SK-N-SH (cell line): ENCODE results near the gene TAOK1. TPM values are rescaled to one million over a fixed set of nuclear protein-coding genes. Genes with fewer than 3 reads are reported as not detected.

Experiments used
- CTCF ChIA-PET: fragments of 300-600, 350-600 bp; formaldehyde crosslinking; extraction: SDS; loops from one replicate; lab custom pipeline; 2021; lab: Yijun Ruan, JAX
- POLR2A ChIA-PET: fragments of 350-600 bp; sonication (Branson Sonifier 250); formaldehyde crosslinking; extraction: SDS; loops from one replicate; lab custom pipeline; 2020; ENCODE audit warnings: antibody characterized with exemption, inconsistent platforms; lab: Yijun Ruan, JAX
- DNase-seq: peaks from one replicate; pipeline ENCODE4 v3.0.0; 2012
- H2AFZ ChIP-seq: fragments of 200-600 bp; sonication (generic); 2 replicates; pipeline ENCODE4 v1.8.1; 2016; ENCODE audit warnings: antibody characterized with exemption, mild to moderate bottlenecking, low read depth
- H3F3A ChIP-seq: fragments of 200-600 bp; sonication (generic); replicated peaks from 2 replicates; pipeline ENCODE3; 2016; ENCODE audit warnings: antibody characterized with exemption, mild to moderate bottlenecking; ENCODE audit not compliant: insufficient read depth
- H3K27ac ChIP-seq, 2 experiments: fragments of 200-500 bp in 1 of 2; fragments of 200-600 bp in 1 of 2; sonication (Bioruptor generic) in 1 of 2; sonication (generic), shearing (Covaris generic) in 1 of 2; 2 replicates each; pipeline versions ENCODE4 v1.5.1 to v1.6.1; 2014 to 2016; ENCODE audit warnings: low read depth in 2 of 2, inconsistent platforms in 1 of 2, low read length in 1 of 2, mild to moderate bottlenecking in 1 of 2, mixed read lengths in 1 of 2
- H3K27me3 ChIP-seq: fragments of 200-600 bp; sonication (generic), shearing (Covaris generic); 2 replicates; pipeline ENCODE4 v1.6.1; 2016; ENCODE audit warnings: mixed run types; ENCODE audit not compliant: insufficient read depth
- H3K36me3 ChIP-seq, 2 experiments: fragments of 200-500 bp in 1 of 2; fragments of 200-600 bp in 1 of 2; sonication (Bioruptor generic) in 1 of 2; sonication (generic) in 1 of 2; replicated peaks in 1 of 2; 2 replicates each; pipeline versions ENCODE3 to v1.5.1; 2014 to 2016; ENCODE audit warnings: low read length in 1 of 2, mild to moderate bottlenecking in 1 of 2; ENCODE audit not compliant: insufficient read depth in 2 of 2, control insufficient read depth in 1 of 2
- H3K4me1 ChIP-seq, 2 experiments: fragments of 200-500 bp in 1 of 2; fragments of 200-600 bp in 1 of 2; sonication (Bioruptor generic) in 1 of 2; sonication (generic), shearing (Covaris generic) in 1 of 2; 2 replicates each; pipeline versions ENCODE4 v1.5.1 to v1.6.1; 2014 to 2016; ENCODE audit warnings: low read depth in 1 of 2, low read length in 1 of 2, mixed run types in 1 of 2; ENCODE audit not compliant: insufficient read depth in 2 of 2, control insufficient read depth in 1 of 2
- H3K4me2 ChIP-seq: fragments of 200-600 bp; sonication (generic), shearing (Covaris generic); 2 replicates; pipeline ENCODE4 v1.6.1; 2017; ENCODE audit warnings: mixed run types
- H3K4me3 ChIP-seq, 2 experiments: fragments of 200-500 bp in 1 of 2; fragments of 200-600 bp in 1 of 2; sonication (Bioruptor generic) in 1 of 2; sonication (generic), shearing (Covaris generic) in 1 of 2; 2 replicates each; pipeline versions ENCODE4 v1.5.1 to v1.8.1; 2014 to 2016; ENCODE audit warnings: low read depth in 2 of 2, inconsistent platforms in 1 of 2, low read length in 1 of 2, mild to moderate bottlenecking in 1 of 2, mixed read lengths in 1 of 2, moderate library complexity in 1 of 2
- H3K79me2 ChIP-seq: fragments of 200-600 bp; sonication (generic); 2 replicates; pipeline ENCODE4 v1.8.1; 2017; ENCODE audit warnings: mild to moderate bottlenecking; ENCODE audit not compliant: insufficient read depth
- H3K9ac ChIP-seq: fragments of 200-600 bp; sonication (generic); 2 replicates; pipeline ENCODE4 v1.6.1; 2017; ENCODE audit warnings: mixed run types
- H3K9me2 ChIP-seq: fragments of 200-600 bp; sonication (generic); 2 replicates; pipeline ENCODE4 v1.6.1; 2017; ENCODE audit warnings: mixed run types
- H3K9me3 ChIP-seq: fragments of 200-600 bp; sonication (generic); 2 replicates; pipeline ENCODE4 v1.6.1; 2017; ENCODE audit warnings: mixed run types, mild to moderate bottlenecking, moderate library complexity
- H4K20me1 ChIP-seq: fragments of 200-600 bp; sonication (generic); 2 replicates; pipeline ENCODE4 v1.6.1; 2017; ENCODE audit warnings: mild to moderate bottlenecking, mixed run types; ENCODE audit not compliant: insufficient read depth
- ELF1 ChIP-seq: IDR thresholded peaks from 2 replicates; pipeline ENCODE4 v1.4.0; 2012
- EP300 ChIP-seq, 2 experiments: IDR thresholded peaks; 2 replicates each; pipeline versions ENCODE4 v1.4.0 to v1.6.1; 2012; ENCODE audit warnings: borderline replicate concordance in 1 of 2, low read depth in 1 of 2, low read length in 1 of 2
- EZH2phosphoT487 ChIP-seq: fragments of 200-600 bp; sonication (generic); IDR thresholded peaks from 2 replicates; pipeline ENCODE4 v1.6.1; 2017; ENCODE audit warnings: low read depth, mixed run types, mild to moderate bottlenecking, antibody characterized with exemption, moderate library complexity, borderline replicate concordance
- FOSL2 ChIP-seq: IDR thresholded peaks from 2 replicates; pipeline ENCODE4 v1.4.0; 2012; ENCODE audit warnings: low read depth, mild to moderate bottlenecking, moderate library complexity, borderline replicate concordance
- FOXJ3 ChIP-seq: sonication (generic); formaldehyde crosslinking; IDR thresholded peaks from 2 replicates; pipeline ENCODE4 v1.5.1; 2020; ENCODE audit warnings: mild to moderate bottlenecking, missing genetic modification reagents
- POLR2AphosphoS5 ChIP-seq: IDR thresholded peaks from 2 replicates; pipeline ENCODE4 v1.6.1; 2012; ENCODE audit warnings: low read depth, low read length
- RAD21 ChIP-seq: IDR thresholded peaks from 2 replicates; pipeline ENCODE4 v1.6.1; 2012; ENCODE audit warnings: mild to moderate bottlenecking, low read length
- RCOR1 ChIP-seq: fragments of 150-350 bp; IDR thresholded peaks from 2 replicates; pipeline ENCODE4 v1.6.1; 2017; ENCODE audit warnings: antibody characterized with exemption, low read length
- RFX5 ChIP-seq: IDR thresholded peaks from 2 replicates; pipeline ENCODE4 v1.6.1; 2012; ENCODE audit warnings: mild to moderate bottlenecking, improper control_type of control experiment, low read length
- SIN3A ChIP-seq: IDR thresholded peaks from 2 replicates; pipeline ENCODE4 v1.6.1; 2012; ENCODE audit warnings: low read depth, mild to moderate bottlenecking, low read length, moderate library complexity, borderline replicate concordance
- SMC3 ChIP-seq: IDR thresholded peaks from 2 replicates; pipeline ENCODE4 v1.6.1; 2012; ENCODE audit warnings: low read depth, low read length, improper control_type of control experiment
- TAF1 ChIP-seq: IDR thresholded peaks from 2 replicates; pipeline ENCODE4 v1.6.1; 2012; ENCODE audit warnings: low read depth, mild to moderate bottlenecking, low read length, moderate library complexity, borderline replicate concordance
- TCF12 ChIP-seq: IDR thresholded peaks from 2 replicates; pipeline ENCODE4 v1.4.0; 2012
- YY1 ChIP-seq: IDR thresholded peaks from 2 replicates; pipeline ENCODE4 v1.4.0; 2012; ENCODE audit warnings: low read depth, mild to moderate bottlenecking
- WGBS: methylation state at CpG from one replicate; pipeline ENCODE4 v1.1.6; 2017; ENCODE audit warnings: low lambda C conversion rate; 5-methylcytosine and 5-hydroxymethylcytosine counted together
- polyA plus RNA-seq, 3 experiments: library from polyadenylated mRNA; depleted of rRNA; stranded (reverse); fragments of >200 nt; gene quantifications; 2 replicates each; pipeline ENCODE4 v1.2.3, GENCODE V29; 2012
- TF ChIP-seq, protein P1 (sequence below): fragments of 150-350 bp; IDR thresholded peaks from 2 replicates; pipeline ENCODE4 v1.6.1; 2017; ENCODE audit warnings: antibody characterized with exemption, low read length, low read depth, borderline replicate concordance
- TF ChIP-seq, protein P2 (sequence below): IDR thresholded peaks from 2 replicates; pipeline ENCODE4 v1.4.0; 2012; ENCODE audit warnings: low read depth
- TF ChIP-seq, protein P3 (sequence below): IDR thresholded peaks from 2 replicates; pipeline ENCODE4; 2012
- TF ChIP-seq, protein P4 (sequence below): IDR thresholded peaks from 2 replicates; pipeline ENCODE4 v1.4.0; 2012; ENCODE audit warnings: low read depth, borderline replicate concordance
- TF ChIP-seq, protein P5 (sequence below): IDR thresholded peaks from 2 replicates; pipeline ENCODE4 v1.4.0; 2012; ENCODE audit warnings: low read depth, borderline replicate concordance
- TF ChIP-seq, protein P6 (sequence below): fragments of 200-600 bp; sonication (generic); IDR thresholded peaks from 2 replicates; pipeline ENCODE4 v1.6.1; 2017; ENCODE audit warnings: antibody characterized with exemption, mild to moderate bottlenecking, moderate library complexity

TAOK1 gene
- polyA plus RNA-seq, 1 of the 3 experiments (the other 2 are of a cell fraction) = 5.9 TPM

DNA sequence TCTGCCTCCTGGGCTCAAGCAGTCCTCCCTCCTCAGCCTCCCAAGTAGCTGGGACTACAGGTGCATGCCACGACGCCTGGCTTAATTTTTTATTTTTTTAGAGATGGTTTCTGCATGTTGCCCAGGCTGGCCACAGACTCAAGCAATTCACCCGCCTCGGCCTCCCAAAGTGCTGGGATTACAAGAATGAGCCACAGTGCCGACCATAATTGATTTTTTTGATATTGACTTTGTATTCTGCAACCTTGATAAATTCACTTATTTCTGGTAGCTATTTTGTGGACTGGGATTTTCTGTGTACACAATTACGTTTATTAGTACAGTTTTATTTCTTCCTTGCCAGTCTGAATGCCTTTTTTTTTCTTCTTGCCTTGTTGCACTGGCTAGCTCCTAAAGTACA is 30.0 kb downstream of the TAOK1 start (continued):
- TF ChIP-seq RFX5 = no peak
- TF ChIP-seq, protein P1, sequence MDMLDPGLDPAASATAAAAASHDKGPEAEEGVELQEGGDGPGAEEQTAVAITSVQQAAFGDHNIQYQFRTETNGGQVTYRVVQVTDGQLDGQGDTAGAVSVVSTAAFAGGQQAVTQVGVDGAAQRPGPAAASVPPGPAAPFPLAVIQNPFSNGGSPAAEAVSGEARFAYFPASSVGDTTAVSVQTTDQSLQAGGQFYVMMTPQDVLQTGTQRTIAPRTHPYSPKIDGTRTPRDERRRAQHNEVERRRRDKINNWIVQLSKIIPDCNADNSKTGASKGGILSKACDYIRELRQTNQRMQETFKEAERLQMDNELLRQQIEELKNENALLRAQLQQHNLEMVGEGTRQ = no peak
- TF ChIP-seq FOSL2 = no peak
- TF ChIP-seq, protein P2, sequence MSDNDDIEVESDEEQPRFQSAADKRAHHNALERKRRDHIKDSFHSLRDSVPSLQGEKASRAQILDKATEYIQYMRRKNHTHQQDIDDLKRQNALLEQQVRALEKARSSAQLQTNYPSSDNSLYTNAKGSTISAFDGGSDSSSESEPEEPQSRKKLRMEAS = no peak
- TF ChIP-seq, protein P3, sequence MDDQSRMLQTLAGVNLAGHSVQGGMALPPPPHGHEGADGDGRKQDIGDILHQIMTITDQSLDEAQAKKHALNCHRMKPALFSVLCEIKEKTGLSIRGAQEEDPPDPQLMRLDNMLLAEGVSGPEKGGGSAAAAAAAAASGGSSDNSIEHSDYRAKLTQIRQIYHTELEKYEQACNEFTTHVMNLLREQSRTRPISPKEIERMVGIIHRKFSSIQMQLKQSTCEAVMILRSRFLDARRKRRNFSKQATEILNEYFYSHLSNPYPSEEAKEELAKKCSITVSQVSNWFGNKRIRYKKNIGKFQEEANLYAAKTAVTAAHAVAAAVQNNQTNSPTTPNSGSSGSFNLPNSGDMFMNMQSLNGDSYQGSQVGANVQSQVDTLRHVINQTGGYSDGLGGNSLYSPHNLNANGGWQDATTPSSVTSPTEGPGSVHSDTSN = no peak
- TF ChIP-seq TAF1 = no peak
- no peak for TF ChIP-seq FOXJ3
- TF ChIP-seq EZH2phosphoT487 = no peak
- TF ChIP-seq SIN3A = no peak

DNA sequence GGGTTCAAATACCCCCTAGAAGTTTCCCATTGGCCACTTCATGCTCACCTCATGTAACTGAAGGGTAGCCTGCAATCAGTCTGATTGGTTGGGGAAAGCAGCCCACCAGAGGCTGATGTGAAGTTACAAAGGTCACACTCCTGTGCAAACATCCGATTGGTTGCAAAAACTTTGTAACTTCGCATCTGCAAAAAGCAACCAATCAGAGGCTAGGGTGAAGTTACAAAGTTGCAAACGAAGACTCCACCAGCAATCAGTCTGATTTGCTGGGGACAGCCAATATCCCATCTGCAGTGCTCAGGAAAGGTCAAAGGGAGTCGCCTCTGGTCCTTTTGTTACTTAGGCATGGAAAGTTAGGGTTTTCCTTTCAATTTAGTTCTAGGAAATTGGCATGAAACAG is 40.1 kb downstream of the TAOK1 start:
- H3K9ac ChIP-seq = no peak overlapping the region
- H3K27me3 ChIP-seq = no peaks in the 10 kb centered on the region
- WGBS = 93% methylated on average over 4 of the region's 4 CpGs
- no peak overlapping the region for H3K4me3 ChIP-seq
- POLR2A ChIA-PET = no interaction called here
- no peak overlapping the region for H2AFZ ChIP-seq
- H3F3A ChIP-seq = no peaks in the 10 kb centered on the region
- TF ChIP-seq TCF12 = no peak
- no peak for TF ChIP-seq FOSL2
- no peak for TF ChIP-seq RAD21
- no peak for TF ChIP-seq ELF1
- TF ChIP-seq EP300 (IDR thresholded peaks at IDR 0.05; ENCODE audit: borderline replicate concordance in 1 of 2, low read depth in 1 of 2, low read length in 1 of 2) = no peak
- no peak for TF ChIP-seq YY1
- TF ChIP-seq, all 33 proteins: peak for 0
- Histone ChIP-seq H3K4me1 (peaks cover 0 to 11% of the 10 kb centered on the region in 2 experiments; a peak in 2 of 4 replicates), H3K9me2 (no peaks in the 10 kb centered on the region), H3K4me2 (no peak overlapping the region), H3K9me3 (no peaks in the 10 kb centered on the region), H4K20me1 (peaks cover 95% of the 10 kb centered on the region), H3K79me2 (peaks cover 100% of the 10 kb centered on the region), H3K27ac (no peak overlapping the region), H3K36me3 (peaks cover 0 to 2% of the 10 kb centered on the region in 2 experiments)
- CTCF ChIA-PET = no interaction called here
- no peak for DNase-seq

DNA sequence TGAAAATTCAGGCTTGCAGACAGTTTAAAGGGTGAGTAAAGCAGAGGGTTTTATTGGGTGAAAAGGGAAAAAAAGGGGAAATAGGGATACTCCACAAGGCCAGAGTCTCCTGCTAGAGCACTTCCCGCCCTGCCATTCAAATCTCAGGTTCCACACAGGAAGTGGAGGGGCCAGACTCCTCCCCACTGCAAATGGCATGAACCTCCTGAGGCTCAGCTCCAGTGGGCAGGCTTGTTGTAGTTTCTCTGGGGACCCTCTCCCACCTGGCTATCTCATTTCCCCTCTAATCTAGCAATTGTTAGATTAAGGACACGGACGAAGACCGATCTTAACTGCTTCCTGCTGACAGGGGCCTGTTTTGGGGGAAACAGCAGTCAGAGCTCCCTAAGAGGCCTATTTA is 43.4 kb downstream of the TAOK1 start:
- no peak overlapping the region for H3K4me3 ChIP-seq
- no peak for DNase-seq
- no peak overlapping the region for H3K4me2 ChIP-seq
- no peaks in the 10 kb centered on the region for H3K9me3 ChIP-seq
- ChIA-PET CTCF (interaction anchor here (1.1 kb wide), 1 partner anchor 63 kb away, joined by 3 read pairs; no protein-coding TSS in a partner anchor), POLR2A (no interaction called here)
- 96% methylated on average over 4 of the region's 4 CpGs for WGBS
- H3K9ac ChIP-seq = no peak overlapping the region
- H4K20me1 ChIP-seq = peaks cover 94% of the 10 kb centered on the region
- no peaks in the 10 kb centered on the region for H3K9me2 ChIP-seq
- TF ChIP-seq, protein P2 = no peak
- TF ChIP-seq, protein P4, sequence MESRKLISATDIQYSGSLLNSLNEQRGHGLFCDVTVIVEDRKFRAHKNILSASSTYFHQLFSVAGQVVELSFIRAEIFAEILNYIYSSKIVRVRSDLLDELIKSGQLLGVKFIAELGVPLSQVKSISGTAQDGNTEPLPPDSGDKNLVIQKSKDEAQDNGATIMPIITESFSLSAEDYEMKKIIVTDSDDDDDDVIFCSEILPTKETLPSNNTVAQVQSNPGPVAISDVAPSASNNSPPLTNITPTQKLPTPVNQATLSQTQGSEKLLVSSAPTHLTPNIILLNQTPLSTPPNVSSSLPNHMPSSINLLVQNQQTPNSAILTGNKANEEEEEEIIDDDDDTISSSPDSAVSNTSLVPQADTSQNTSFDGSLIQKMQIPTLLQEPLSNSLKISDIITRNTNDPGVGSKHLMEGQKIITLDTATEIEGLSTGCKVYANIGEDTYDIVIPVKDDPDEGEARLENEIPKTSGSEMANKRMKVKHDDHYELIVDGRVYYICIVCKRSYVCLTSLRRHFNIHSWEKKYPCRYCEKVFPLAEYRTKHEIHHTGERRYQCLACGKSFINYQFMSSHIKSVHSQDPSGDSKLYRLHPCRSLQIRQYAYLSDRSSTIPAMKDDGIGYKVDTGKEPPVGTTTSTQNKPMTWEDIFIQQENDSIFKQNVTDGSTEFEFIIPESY = no peak
- TF ChIP-seq EP300 (IDR thresholded peaks at IDR 0.05; ENCODE audit: borderline replicate concordance in 1 of 2, low read depth in 1 of 2, low read length in 1 of 2) (no peak), RCOR1 (no peak), POLR2AphosphoS5 (no peak), FOXJ3 (no peak), ELF1 (no peak), SMC3 (no peak)
- TF ChIP-seq, protein P5, sequence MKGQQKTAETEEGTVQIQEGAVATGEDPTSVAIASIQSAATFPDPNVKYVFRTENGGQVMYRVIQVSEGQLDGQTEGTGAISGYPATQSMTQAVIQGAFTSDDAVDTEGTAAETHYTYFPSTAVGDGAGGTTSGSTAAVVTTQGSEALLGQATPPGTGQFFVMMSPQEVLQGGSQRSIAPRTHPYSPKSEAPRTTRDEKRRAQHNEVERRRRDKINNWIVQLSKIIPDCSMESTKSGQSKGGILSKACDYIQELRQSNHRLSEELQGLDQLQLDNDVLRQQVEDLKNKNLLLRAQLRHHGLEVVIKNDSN = no peak
- TF ChIP-seq, protein P6, sequence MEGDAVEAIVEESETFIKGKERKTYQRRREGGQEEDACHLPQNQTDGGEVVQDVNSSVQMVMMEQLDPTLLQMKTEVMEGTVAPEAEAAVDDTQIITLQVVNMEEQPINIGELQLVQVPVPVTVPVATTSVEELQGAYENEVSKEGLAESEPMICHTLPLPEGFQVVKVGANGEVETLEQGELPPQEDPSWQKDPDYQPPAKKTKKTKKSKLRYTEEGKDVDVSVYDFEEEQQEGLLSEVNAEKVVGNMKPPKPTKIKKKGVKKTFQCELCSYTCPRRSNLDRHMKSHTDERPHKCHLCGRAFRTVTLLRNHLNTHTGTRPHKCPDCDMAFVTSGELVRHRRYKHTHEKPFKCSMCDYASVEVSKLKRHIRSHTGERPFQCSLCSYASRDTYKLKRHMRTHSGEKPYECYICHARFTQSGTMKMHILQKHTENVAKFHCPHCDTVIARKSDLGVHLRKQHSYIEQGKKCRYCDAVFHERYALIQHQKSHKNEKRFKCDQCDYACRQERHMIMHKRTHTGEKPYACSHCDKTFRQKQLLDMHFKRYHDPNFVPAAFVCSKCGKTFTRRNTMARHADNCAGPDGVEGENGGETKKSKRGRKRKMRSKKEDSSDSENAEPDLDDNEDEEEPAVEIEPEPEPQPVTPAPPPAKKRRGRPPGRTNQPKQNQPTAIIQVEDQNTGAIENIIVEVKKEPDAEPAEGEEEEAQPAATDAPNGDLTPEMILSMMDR = no peak
- no peak overlapping the region for H2AFZ ChIP-seq
- H3K36me3 ChIP-seq = peaks cover 0 to 6% of the 10 kb centered on the region in 2 experiments
- peaks cover 0 to 11% of the 10 kb centered on the region in 2 experiments; a peak in 2 of 4 replicates for H3K4me1 ChIP-seq
- no peaks in the 10 kb centered on the region for H3K27me3 ChIP-seq
- H3F3A ChIP-seq = peaks cover 5% of the 10 kb centered on the region
- H3K27ac ChIP-seq = no peak overlapping the region
- peaks cover 99% of the 10 kb centered on the region for H3K79me2 ChIP-seq
